Mucosa of gallbladder (tissue), 1 donor: ENCODE measurements around the gene PTGFR. TPM values are rescaled to one million over a fixed set of nuclear protein-coding genes. Genes with fewer than 3 reads are reported as not detected.

Source experiments
- DNase-seq: peaks from one replicate; pipeline ENCODE4 v3.0.0-alpha.2; 2020; ENCODE audit warnings: low spot score
- total RNA-seq: library from RNA; stranded (reverse); gene quantifications from one replicate; pipeline ENCODE4 v1.2.1, GENCODE V29; 2021
- donor health status: DM: no; HTN: no; CAD: no.

Gene PTGFR
- total RNA-seq, 1 donor from 2014 or later: 4.3 TPM

- DNase-seq: no peak
Measured at GRCh38 chr1:78520843-78521242, 30.1 kb downstream of the PTGFR start.

DNA sequence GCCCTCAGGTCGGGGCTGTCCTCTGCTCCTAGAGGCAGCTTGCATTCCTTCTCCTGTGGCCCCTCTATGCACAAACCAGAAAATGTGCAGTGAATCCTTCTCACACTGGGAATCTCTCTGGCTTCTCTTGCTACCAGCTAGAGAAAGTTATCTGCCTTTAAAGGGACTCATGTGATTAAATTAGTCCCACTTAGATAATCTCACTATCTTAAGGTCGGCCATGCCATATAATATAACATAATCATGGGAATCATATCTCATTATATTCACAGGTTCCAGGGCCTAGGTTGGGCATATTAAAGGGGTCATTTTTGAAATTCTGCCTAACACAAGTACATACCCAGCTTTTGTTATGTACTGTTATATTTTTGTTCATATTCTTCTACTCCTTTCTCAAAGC lies 31.4 kb downstream of the PTGFR start:
- DNase-seq: no peak

GRCh38 chr1:78526496-78526895 lies 35.7 kb downstream of the PTGFR start:
- DNase-seq: no peak

- no peak for DNase-seq
Measured at GRCh38 chr1:78527706-78528105, 36.9 kb downstream of the PTGFR start.

GRCh38 chr1:78533527-78533926 lies 42.8 kb downstream of the PTGFR start:
- no peak for DNase-seq

GRCh38 chr1:78535286-78535685 lies 44.5 kb downstream of the PTGFR start:
- no peak for DNase-seq

- no peak for DNase-seq
Measured at GRCh38 chr1:78536427-78536826, 45.7 kb downstream of the PTGFR start.

DNA sequence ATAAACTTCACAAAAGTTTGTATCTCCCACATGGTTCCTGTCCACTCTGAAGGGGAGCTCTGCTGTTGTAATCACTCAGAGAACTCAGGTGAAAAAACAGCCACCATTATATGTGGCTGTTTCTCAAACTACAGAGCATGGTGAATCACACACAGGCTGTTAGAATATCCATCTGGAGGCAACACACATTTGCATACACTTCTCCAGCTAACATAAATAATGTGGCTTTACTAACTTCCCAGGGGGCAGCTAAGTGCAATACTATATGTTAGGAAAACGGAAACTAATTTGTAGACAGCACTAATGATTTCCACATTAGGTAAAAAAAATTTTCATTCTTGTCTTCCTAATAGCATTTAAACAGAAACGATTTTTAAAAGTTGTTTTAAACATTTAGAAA lies 49.3 kb downstream of the PTGFR start:
- DNase-seq: no peak

- DNase-seq: no peak
Measured at GRCh38 chr1:78541479-78541878, 50.7 kb downstream of the PTGFR start.

GRCh38 chr1:78543941-78544643 lies 53.3 kb downstream of the PTGFR start:
- no peak for DNase-seq

- no peak for DNase-seq
Measured at GRCh38 chr1:78547081-78547480, 56.3 kb downstream of the PTGFR start.

GRCh38 chr1:78549331-78549730 lies 58.6 kb downstream of the PTGFR start:
- no peak for DNase-seq

DNA sequence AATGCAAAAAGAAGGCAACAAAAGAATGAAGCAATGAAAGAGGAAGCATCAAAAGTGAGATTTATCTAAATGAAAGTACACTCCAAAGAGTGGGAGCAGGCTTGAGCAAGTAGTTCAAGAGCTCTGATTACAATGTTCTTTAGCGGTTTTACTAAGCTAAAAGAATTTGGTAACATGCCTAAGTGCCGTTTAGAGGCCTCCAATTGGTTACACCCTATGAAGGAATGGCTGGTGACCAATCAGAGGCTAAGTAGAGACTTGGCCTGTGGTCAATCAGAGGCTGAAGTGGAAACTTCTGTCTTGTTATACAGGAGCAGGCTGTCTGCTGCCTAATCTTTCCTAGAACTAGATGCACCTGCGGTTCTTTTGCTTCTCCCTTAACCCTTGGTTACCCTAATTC lies 59.1 kb downstream of the PTGFR start:
- DNase-seq: no peak

DNA sequence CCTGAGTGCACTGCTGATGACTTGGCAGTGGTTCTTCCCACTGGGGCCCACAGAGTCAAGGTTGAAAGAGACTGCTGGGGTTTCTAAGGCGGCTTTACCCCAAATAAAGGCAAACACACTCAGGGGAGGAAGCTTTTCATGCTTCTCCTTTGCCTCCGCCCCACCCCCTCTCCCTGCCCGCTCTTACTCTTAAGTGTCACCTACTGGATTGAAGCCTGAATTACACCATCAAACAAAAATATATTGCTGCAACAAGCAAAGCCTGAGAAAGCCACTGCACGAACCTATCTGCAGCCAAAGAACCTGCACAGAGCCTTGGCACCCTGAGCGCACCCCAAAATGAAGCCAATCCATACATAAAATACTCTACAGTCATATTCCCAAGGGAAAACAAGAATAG lies 63.1 kb downstream of the PTGFR start:
- DNase-seq: no peak

- DNase-seq: no peak
Measured at GRCh38 chr1:78554840-78555239, 64.1 kb downstream of the PTGFR start.

DNA sequence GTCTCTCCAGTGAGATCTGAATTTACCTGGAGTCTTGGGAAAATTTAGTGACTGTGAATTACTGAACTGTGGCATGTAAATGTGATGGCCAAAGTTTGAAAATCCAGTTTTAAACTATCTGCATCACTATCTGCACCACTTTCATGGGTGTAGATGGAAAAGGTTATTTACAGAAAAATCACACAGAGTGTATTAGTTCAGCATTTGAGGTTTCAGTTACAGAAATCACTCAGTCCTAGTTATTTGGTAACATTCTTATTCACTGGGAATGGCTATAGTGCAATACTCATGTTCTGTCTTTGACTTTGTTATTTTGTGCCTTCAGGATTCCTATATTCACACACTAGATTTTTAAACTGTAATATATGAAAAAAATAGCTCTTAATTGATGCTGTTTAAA lies 68.9 kb downstream of the PTGFR start:
- DNase-seq: no peak

DNA sequence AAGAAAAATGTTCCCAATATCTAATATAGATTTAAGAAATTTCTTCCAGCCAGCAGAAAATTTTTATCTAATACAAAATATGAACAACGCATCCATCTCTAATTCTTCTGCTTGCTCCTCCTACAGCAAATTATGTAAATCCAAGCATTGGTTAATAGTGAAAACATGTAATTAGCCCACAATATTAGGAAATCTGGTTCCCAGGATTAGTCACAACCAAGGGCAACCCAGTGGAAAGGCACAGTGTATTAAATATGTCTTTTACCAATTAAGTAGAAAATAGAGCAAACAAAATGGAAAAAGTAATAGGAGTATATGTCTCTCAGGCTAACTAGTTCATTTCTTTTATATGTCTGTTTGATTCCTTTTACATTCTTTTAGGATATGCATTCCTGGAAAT lies 70.0 kb downstream of the PTGFR start:
- no peak for DNase-seq

- no peak for DNase-seq
Measured at GRCh38 chr1:78561856-78562255, 71.1 kb downstream of the PTGFR start.

DNA sequence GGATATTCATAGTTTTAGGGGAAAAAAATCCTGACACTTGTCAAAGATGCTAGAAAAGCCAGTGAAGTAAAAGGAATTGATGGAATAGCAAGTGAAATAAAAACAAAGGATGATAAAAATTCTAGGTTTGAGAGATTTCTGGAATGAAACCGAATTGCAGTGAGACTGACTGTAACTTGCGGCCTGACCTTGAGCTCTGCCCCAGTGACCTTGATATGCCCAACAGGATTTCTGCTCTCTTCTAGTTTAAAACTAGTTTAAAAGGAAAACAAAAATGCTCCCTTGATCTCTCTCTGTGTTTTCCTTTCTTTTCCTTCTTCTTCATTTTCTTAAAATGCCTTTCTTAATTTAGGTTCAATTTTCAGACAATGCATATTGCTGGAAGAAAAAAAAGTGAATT lies 74.6 kb downstream of the PTGFR start:
- no peak for DNase-seq

DNA sequence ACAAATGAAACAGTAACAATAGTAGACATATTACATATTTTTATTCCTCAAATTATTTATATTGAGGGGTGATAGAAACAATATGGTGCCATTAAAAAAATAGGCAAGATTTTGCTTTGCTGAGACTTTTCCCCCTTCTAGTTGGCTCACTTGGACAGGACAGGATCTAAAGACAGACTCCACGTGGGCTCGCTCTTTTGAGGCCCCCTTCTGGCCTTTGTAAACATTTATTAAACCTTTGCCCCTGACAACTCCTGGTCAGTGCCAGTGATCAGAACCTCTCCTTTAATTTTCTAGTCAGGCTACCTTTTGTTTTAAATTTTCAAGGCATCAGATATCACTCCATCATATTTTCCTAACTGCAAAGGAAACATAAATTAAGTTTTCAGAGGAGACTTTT lies 79.8 kb downstream of the PTGFR start:
- no peak for DNase-seq

- DNase-seq: no peak
Measured at GRCh38 chr1:78577257-78578100, 86.7 kb downstream of the PTGFR start.

- DNase-seq: no peak
Measured at GRCh38 chr1:78586572-78586971, 95.8 kb downstream of the PTGFR start.

DNA sequence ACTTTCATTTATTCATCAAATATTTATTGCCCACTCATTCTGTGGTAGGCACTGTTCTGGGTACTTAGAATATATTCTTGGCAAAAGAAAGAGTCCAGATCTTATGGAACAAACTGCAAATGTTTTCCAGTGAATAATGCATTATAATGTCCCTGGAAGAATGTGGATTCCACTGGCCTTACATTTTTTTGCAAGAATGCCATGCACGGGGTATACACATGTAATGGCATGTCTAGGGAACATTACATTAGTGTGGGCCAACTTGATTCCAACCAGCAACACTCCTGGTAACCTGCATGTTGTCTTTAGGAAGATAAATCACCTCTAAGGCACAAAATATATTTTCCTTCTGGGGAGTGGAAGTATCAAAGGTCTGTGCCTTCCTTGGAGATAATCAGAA lies 96.4 kb downstream of the PTGFR start:
- no peak for DNase-seq
